HepG2 (cell line): ENCODE data around the gene IGLL1. TPM values are rescaled to one million over a fixed set of nuclear protein-coding genes. Genes with fewer than 3 reads are reported as not detected.

Experiments used
- CHD4 ChIP-seq: fragments of 200-600 bp; sonication (generic); IDR thresholded peaks from 2 replicates; pipeline ENCODE4 v1.7.0; 2017; ENCODE audit warnings: mild to moderate bottlenecking, low read length, borderline replicate concordance
- ESRRA ChIP-seq: sonication (generic); formaldehyde crosslinking; IDR thresholded peaks from 2 replicates; pipeline ENCODE4 v1.5.1; 2020; ENCODE audit warnings: mild to moderate bottlenecking, low read depth, missing genetic modification reagents
- FOXP1 ChIP-seq, 2 experiments: fragments of 450-650 bp in 1 of 2; IDR thresholded peaks; 2 replicates each; pipeline ENCODE4 v1.6.1; 2017 to 2018; ENCODE audit warnings: antibody characterized with exemption in 1 of 2
- GTF2F1 ChIP-seq: fragments of 150-350 bp; IDR thresholded peaks from 2 replicates; pipeline ENCODE4 v1.6.1; 2014; ENCODE audit warnings: low read length
- HDAC2 ChIP-seq: sonication (generic); formaldehyde crosslinking; IDR thresholded peaks from 2 replicates; pipeline ENCODE4 v1.4.0; 2020; ENCODE audit warnings: missing genetic modification reagents
- JARID2 ChIP-seq: sonication (generic); formaldehyde crosslinking; IDR thresholded peaks from 2 replicates; pipeline ENCODE4 v1.8.1; 2023; ENCODE audit warnings: missing genetic modification reagents, inconsistent platforms; ENCODE audit not compliant: insufficient replicate concordance
- KDM1A ChIP-seq: IDR thresholded peaks from 2 replicates; pipeline ENCODE4 v1.6.1; 2016; ENCODE audit warnings: missing compliant biosample characterization
- KDM5B ChIP-seq: sonication (generic); formaldehyde crosslinking; IDR thresholded peaks from 2 replicates; pipeline ENCODE4 v1.4.0; 2020; ENCODE audit warnings: missing genetic modification reagents, mild to moderate bottlenecking, borderline replicate concordance
- KMT2A ChIP-seq: sonication (generic); formaldehyde crosslinking; IDR thresholded peaks from 2 replicates; pipeline ENCODE4 v1.4.0; 2020; ENCODE audit warnings: missing genetic modification reagents
- MAFK ChIP-seq, 2 experiments: IDR thresholded peaks in 1 of 2; conservative IDR thresholded peaks in 1 of 2; 2 replicates each; pipeline ENCODE4 v1.6.1; 2011; ENCODE audit warnings: improper control_type of control experiment in 2 of 2, low read length in 2 of 2
- MED13 ChIP-seq: sonication (generic); formaldehyde crosslinking; IDR thresholded peaks from 2 replicates; pipeline ENCODE4 v1.5.0; 2020; ENCODE audit warnings: missing genetic modification reagents
- PCBP2 ChIP-seq: fragments of 200-400 bp; formaldehyde crosslinking; optimal IDR thresholded peaks from 2 replicates; pipeline ENCODE3; 2018; ENCODE audit warnings: low read length, low read depth; ENCODE audit not compliant: poor library complexity, severe bottlenecking
- SALL2 ChIP-seq: sonication (generic); formaldehyde crosslinking; IDR thresholded peaks from 2 replicates; pipeline ENCODE4 v1.8.1; 2023; ENCODE audit warnings: mild to moderate bottlenecking, missing genetic modification reagents, inconsistent platforms
- SP140L ChIP-seq: sonication (generic); formaldehyde crosslinking; IDR thresholded peaks from 2 replicates; pipeline ENCODE4 v1.4.0; 2020; ENCODE audit warnings: missing genetic modification reagents, borderline replicate concordance
- TOE1 ChIP-seq: sonication (generic); formaldehyde crosslinking; IDR thresholded peaks from 2 replicates; pipeline ENCODE4 v1.4.0; 2020; ENCODE audit warnings: mild to moderate bottlenecking, missing genetic modification reagents
- U2AF1 ChIP-seq: fragments of 200-400 bp; formaldehyde crosslinking; optimal IDR thresholded peaks from 2 replicates; pipeline ENCODE3; 2017; ENCODE audit warnings: mild to moderate bottlenecking, low read depth, low read length
- ZBTB38 ChIP-seq: sonication (generic); formaldehyde crosslinking; IDR thresholded peaks from 2 replicates; pipeline ENCODE4 v1.5.1; 2020; ENCODE audit warnings: mild to moderate bottlenecking, missing genetic modification reagents
- ZKSCAN8 ChIP-seq: IDR thresholded peaks from 2 replicates; pipeline ENCODE4 v1.6.1; 2016; ENCODE audit warnings: borderline replicate concordance, missing genetic modification reagents, missing compliant biosample characterization
- ZNF101 ChIP-seq: sonication (generic); formaldehyde crosslinking; IDR thresholded peaks from 2 replicates; pipeline ENCODE4 v1.4.0; 2020; ENCODE audit warnings: mild to moderate bottlenecking, low read depth, missing genetic modification reagents, borderline replicate concordance
- ZNF263 ChIP-seq: sonication (generic); formaldehyde crosslinking; IDR thresholded peaks from 2 replicates; pipeline ENCODE4 v1.4.0; 2020; ENCODE audit warnings: missing genetic modification reagents
- ZNF331 ChIP-seq: sonication (generic); formaldehyde crosslinking; IDR thresholded peaks from 2 replicates; pipeline ENCODE4 v1.4.0; 2020; ENCODE audit warnings: missing genetic modification reagents
- ZNF629 ChIP-seq: sonication (generic); formaldehyde crosslinking; conservative IDR thresholded peaks from 2 replicates; pipeline ENCODE4 v1.5.0; 2020; ENCODE audit warnings: missing genetic modification reagents
- ZSCAN30 ChIP-seq: sonication (generic); formaldehyde crosslinking; IDR thresholded peaks from 2 replicates; pipeline ENCODE4 v1.5.0; 2020; ENCODE audit warnings: mild to moderate bottlenecking, missing genetic modification reagents
- polyA plus RNA-seq, 8 experiments: library from polyadenylated mRNA; depleted of rRNA in 3 of 8; stranded (reverse) in 7 of 8; unstranded in 1 of 8; fragments of >200 nt; fragmentation: Illumina TruSeq in 4 of 8; extraction: Trizol in 4 of 8; gene quantifications; 2 replicates each; pipeline versions ENCODE4 v1.2.1 to v1.2.3, GENCODE V29; 2011 to 2016; ENCODE audit warnings: low read depth in 4 of 8, missing spikeins in 1 of 8, mixed read lengths in 1 of 8; ENCODE audit not compliant: insufficient read depth in 1 of 8
- total RNA-seq, 5 experiments: library from RNA; depleted of rRNA; stranded (reverse); fragments of >200 nt; fragmentation: Illumina TruSeq; extraction: Trizol; gene quantifications; 2 replicates each; pipeline ENCODE4 v1.2.3, GENCODE V29; 2016; ENCODE audit warnings: low read depth in 1 of 5
- TF ChIP-seq, protein P1 (sequence below): sonication (generic); formaldehyde crosslinking; IDR thresholded peaks from 2 replicates; pipeline ENCODE4 v1.5.0; 2020; ENCODE audit warnings: missing genetic modification reagents, mild to moderate bottlenecking, borderline replicate concordance
- TF ChIP-seq, protein P2 (sequence below): sonication (generic); formaldehyde crosslinking; IDR thresholded peaks from 2 replicates; pipeline ENCODE4 v1.9.0; 2021; ENCODE audit warnings: missing genetic modification reagents, borderline replicate concordance
- TF ChIP-seq, protein P3 (sequence below): IDR thresholded peaks from 2 replicates; pipeline ENCODE4 v1.6.1; 2016; ENCODE audit warnings: missing compliant biosample characterization, missing genetic modification reagents, borderline replicate concordance

Gene IGLL1
- total and polyA plus RNA-seq, 2 of the 13 experiments (the other 11 are each of a cell fraction or from before 2014, with no cell fraction given): not detected

DNA sequence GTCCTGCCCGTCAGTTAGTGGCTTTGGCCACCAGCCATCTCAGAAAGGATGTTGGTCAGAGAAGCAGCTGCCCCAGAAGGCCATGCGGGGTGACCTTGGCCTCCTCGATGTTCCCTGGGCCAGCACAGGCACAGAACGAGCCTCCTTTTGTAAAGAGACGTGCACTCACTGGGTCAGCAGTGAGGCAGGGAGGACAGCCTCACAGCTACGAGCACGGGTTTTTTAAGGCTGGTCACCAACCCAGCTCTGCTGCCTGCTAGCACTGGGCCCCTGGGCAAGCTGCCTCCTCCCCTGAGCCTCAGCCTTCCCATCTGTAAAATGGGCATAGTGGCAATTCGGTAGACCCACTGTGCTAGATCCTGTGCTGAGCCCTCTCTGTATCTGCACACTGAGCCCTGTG lies 10.8 kb downstream of the IGLL1 start (continued):
- TF ChIP-seq ZNF263 (CRISPR knock-in tag) (0 out of 2 replicates have a peak, but pooled peaks have one; percentile 31), U2AF1 (no peak), SP140L (no peak), ZKSCAN8 (CRISPR knock-in tag) (no peak), TOE1 (no peak), KMT2A (CRISPR knock-in tag) (no peak), PCBP2 (no peak), ZBTB38 (CRISPR knock-in tag) (no peak), KDM5B (no peak), ESRRA (CRISPR knock-in tag) (0 out of 2 replicates have a peak, but pooled peaks have one; percentile 26), ZSCAN30 (no peak), ZNF101 (CRISPR knock-in tag) (no peak), ZNF331 (CRISPR knock-in tag) (no peak), CHD4 (peak; percentile 77; the same call in 1 of the 2 replicates), MAFK (conservative IDR thresholded peaks at IDR 0.05 in 1 of 2, IDR thresholded peaks at IDR 0.05 in 1 of 2; ENCODE audit: low read length in 2 of 2) (no peak), GTF2F1 (no peak), FOXP1 (IDR thresholded peaks at IDR 0.05) (no peak), FOXP1 (CRISPR knock-in tag; IDR thresholded peaks at IDR 0.05) (no peak), ZNF629 (peak; percentile 98), JARID2 (CRISPR knock-in tag) (no peak), KDM1A (CRISPR knock-in tag) (peak; percentile 88; the same call in 1 of the 2 replicates), SALL2 (CRISPR knock-in tag) (no peak), MED13 (CRISPR knock-in tag) (no peak), HDAC2 (no peak)
- TF ChIP-seq, protein P1, sequence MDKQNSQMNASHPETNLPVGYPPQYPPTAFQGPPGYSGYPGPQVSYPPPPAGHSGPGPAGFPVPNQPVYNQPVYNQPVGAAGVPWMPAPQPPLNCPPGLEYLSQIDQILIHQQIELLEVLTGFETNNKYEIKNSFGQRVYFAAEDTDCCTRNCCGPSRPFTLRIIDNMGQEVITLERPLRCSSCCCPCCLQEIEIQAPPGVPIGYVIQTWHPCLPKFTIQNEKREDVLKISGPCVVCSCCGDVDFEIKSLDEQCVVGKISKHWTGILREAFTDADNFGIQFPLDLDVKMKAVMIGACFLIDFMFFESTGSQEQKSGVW (CRISPR knock-in tag): no peak
- TF ChIP-seq, protein P2, sequence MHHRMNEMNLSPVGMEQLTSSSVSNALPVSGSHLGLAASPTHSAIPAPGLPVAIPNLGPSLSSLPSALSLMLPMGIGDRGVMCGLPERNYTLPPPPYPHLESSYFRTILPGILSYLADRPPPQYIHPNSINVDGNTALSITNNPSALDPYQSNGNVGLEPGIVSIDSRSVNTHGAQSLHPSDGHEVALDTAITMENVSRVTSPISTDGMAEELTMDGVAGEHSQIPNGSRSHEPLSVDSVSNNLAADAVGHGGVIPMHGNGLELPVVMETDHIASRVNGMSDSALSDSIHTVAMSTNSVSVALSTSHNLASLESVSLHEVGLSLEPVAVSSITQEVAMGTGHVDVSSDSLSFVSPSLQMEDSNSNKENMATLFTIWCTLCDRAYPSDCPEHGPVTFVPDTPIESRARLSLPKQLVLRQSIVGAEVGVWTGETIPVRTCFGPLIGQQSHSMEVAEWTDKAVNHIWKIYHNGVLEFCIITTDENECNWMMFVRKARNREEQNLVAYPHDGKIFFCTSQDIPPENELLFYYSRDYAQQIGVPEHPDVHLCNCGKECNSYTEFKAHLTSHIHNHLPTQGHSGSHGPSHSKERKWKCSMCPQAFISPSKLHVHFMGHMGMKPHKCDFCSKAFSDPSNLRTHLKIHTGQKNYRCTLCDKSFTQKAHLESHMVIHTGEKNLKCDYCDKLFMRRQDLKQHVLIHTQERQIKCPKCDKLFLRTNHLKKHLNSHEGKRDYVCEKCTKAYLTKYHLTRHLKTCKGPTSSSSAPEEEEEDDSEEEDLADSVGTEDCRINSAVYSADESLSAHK: no peak
- TF ChIP-seq, protein P3, sequence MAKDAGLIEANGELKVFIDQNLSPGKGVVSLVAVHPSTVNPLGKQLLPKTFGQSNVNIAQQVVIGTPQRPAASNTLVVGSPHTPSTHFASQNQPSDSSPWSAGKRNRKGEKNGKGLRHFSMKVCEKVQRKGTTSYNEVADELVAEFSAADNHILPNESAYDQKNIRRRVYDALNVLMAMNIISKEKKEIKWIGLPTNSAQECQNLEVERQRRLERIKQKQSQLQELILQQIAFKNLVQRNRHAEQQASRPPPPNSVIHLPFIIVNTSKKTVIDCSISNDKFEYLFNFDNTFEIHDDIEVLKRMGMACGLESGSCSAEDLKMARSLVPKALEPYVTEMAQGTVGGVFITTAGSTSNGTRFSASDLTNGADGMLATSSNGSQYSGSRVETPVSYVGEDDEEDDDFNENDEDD: no peak
